Uterus (tissue), 4 donors: ENCODE data around the gene ZDHHC8. TPM values are rescaled to one million over a fixed set of nuclear protein-coding genes. Genes with fewer than 3 reads are reported as not detected.

ENCODE experiments used
- DNase-seq, 2 donors: peaks; one replicate each; pipeline ENCODE4 v3.0.0-alpha.2; 2019 to 2020
- H3K27ac ChIP-seq, 2 donors: fragments of 200-600 bp; sonication (generic); 1 replicate in 1 of 2; 2 replicates in 1 of 2; pipeline ENCODE4 v1.5.1; 2016 to 2018
- H3K27me3 ChIP-seq, 2 donors: fragments of 200-600 bp; sonication (generic); one replicate each; pipeline ENCODE4 v1.5.1; 2018 to 2019; ENCODE audit warnings: control low read depth in 1 of 2
- H3K36me3 ChIP-seq, 2 donors: fragments of 200-600 bp; sonication (generic); one replicate each; pipeline ENCODE4 v1.5.1; 2019; ENCODE audit warnings: control low read depth in 1 of 2
- H3K4me1 ChIP-seq, 2 donors: fragments of 200-600 bp; sonication (generic); one replicate each; pipeline ENCODE4 v1.5.1; 2018 to 2019; ENCODE audit warnings: control low read depth in 1 of 2
- H3K4me3 ChIP-seq, 2 donors: fragments of 200-600 bp; sonication (generic); 1 replicate in 1 of 2; 2 replicates in 1 of 2; pipeline ENCODE4 v1.5.1; 2018 to 2019; ENCODE audit warnings: mild to moderate bottlenecking in 1 of 2
- H3K9me3 ChIP-seq, 2 donors: fragments of 200-600 bp; sonication (generic); one replicate each; pipeline ENCODE4 v1.5.1; 2019; ENCODE audit warnings: control low read depth in 1 of 2
- CTCF ChIP-seq, 4 experiments: fragments of 200-600 bp in 2 of 4; fragments of 450-650 bp in 2 of 4; sonication (generic) in 2 of 4; IDR thresholded peaks; one replicate each; pipeline ENCODE4 v1.5.1; 2016 to 2019; ENCODE audit warnings: antibody characterized with exemption in 4 of 4, mild to moderate bottlenecking in 2 of 4, moderate library complexity in 1 of 4
- POLR2A ChIP-seq, 2 donors: fragments of 450-650 bp; IDR thresholded peaks; one replicate each; pipeline ENCODE4 v1.6.1; 2016; ENCODE audit warnings: antibody characterized with exemption in 2 of 2, mild to moderate bottlenecking in 1 of 2, moderate library complexity in 1 of 2
- intact Hi-C: fragments of 100-400 bp; cut with DNase I; formaldehyde crosslinking; loops from one replicate; pipeline ENCODE4 v1.15.1; 2023; ENCODE audit warnings: low total_unique reads
- total RNA-seq, 4 donors: library from RNA; depleted of rRNA in 3 of 4; stranded (reverse); fragments of >200 nt in 3 of 4; gene quantifications; one replicate each; pipeline versions ENCODE4 v1.1.0 to v1.2.4, GENCODE V29; 2014 to 2023
- donor health status: DM: yes; HTN: yes; CAD: no.

The ZDHHC8 gene
- total RNA-seq, 4 donors from 2014 or later, result 2.4 to 87.9 (median 20.1) TPM

GRCh38 chr22:20085651-20086050, 46.0 kb upstream of the ZDHHC8 start:
- DNase-seq, result no peak
- Histone ChIP-seq H3K36me3 (no peaks in the 10 kb centered on the region), H3K4me3 (no peak overlapping the region), H3K4me1 (peaks cover 0 to 32% of the 10 kb centered on the region in 2 donors), H3K27ac (no peak overlapping the region), H3K9me3 (no peaks in the 10 kb centered on the region), H3K27me3 (no peaks in the 10 kb centered on the region)
- intact Hi-C loops, result no loop called here
- no peak for TF ChIP-seq CTCF (IDR thresholded peaks at IDR 0.05)
- TF ChIP-seq POLR2A (IDR thresholded peaks at IDR 0.05), result no peak

DNA sequence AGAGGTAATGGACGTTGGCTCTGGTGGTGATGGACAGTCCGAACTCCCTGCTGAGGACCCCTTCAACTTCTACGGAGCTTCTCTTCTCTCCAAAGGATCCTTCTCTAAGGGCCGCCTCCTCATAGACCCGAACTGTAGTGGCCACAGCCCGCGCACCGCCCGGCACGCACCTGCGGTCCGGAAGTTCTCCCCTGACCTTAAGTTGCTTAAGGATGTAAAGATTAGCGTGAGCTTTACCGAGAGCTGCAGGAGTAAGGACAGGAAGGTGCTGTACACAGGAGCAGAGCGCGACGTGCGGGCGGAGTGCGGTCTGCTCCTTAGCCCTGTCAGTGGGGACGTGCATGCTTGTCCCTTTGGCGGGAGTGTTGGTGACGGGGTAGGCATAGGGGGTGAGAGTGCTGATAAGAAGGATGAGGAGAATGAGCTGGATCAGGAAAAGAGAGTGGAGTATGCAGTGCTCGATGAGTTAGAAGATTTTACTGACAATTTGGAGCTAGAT, 45.5 kb upstream of the ZDHHC8 start:
- intact Hi-C loops, result no loop called here
- Histone ChIP-seq H3K36me3 (no peaks in the 10 kb centered on the region), H3K4me3 (no peak overlapping the region)

DNA sequence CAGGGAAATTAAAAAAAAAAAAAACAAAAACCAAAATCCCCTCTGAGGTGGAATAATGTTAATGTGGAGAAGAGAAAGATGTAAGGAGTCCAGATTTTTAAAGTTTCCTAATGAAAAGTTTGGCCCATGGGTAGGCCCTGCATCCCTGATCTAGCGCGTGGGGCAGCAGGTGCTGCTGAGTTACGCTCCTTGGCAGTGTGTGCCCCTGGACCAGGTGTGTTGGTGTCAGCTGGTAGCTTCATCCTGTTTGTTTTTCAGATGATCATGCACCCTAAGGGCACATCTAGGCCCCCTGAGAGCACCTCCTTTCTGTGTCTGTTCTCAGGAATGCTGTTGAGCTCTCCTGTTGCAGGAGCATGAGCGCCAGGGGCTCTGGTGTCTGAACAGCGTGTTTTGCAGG, 44.8 kb upstream of the ZDHHC8 start:
- H3K9me3 ChIP-seq, result no peaks in the 10 kb centered on the region
- intact Hi-C loops, result no loop called here
- no peak for TF ChIP-seq CTCF (IDR thresholded peaks at IDR 0.05)
- TF ChIP-seq POLR2A (IDR thresholded peaks at IDR 0.05), result no peak
- DNase-seq, result no peak
- peaks cover 0 to 26% of the 10 kb centered on the region in 2 donors for H3K4me1 ChIP-seq
- no peaks in the 10 kb centered on the region for H3K36me3 ChIP-seq
- no peak overlapping the region for H3K27ac ChIP-seq
- H3K4me3 ChIP-seq, result no peak overlapping the region
- no peaks in the 10 kb centered on the region for H3K27me3 ChIP-seq

More for the DNA sequence above, 45.5 kb upstream of the ZDHHC8 start:
- DNase-seq, result no peak
- H3K9me3 ChIP-seq, result no peaks in the 10 kb centered on the region
- no peak overlapping the region for H3K27ac ChIP-seq
- TF ChIP-seq POLR2A (IDR thresholded peaks at IDR 0.05) (no peak), CTCF (IDR thresholded peaks at IDR 0.05) (no peak)
- no peaks in the 10 kb centered on the region for H3K27me3 ChIP-seq
- peaks cover 0 to 31% of the 10 kb centered on the region in 2 donors for H3K4me1 ChIP-seq

- intact Hi-C loops, result no loop called here
- Histone ChIP-seq H3K27ac (no peak overlapping the region), H3K36me3 (no peaks in the 10 kb centered on the region), H3K27me3 (no peaks in the 10 kb centered on the region), H3K4me3 (no peak overlapping the region), H3K9me3 (no peaks in the 10 kb centered on the region), H3K4me1 (peaks cover 0 to 20% of the 10 kb centered on the region in 2 donors)
- TF ChIP-seq CTCF (IDR thresholded peaks at IDR 0.05) (no peak), POLR2A (IDR thresholded peaks at IDR 0.05) (no peak)
- DNase-seq, result no peak
Measured at GRCh38 chr22:20087319-20088262, 44.0 kb upstream of the ZDHHC8 start.

GRCh38 chr22:20088263-20088648, 43.3 kb upstream of the ZDHHC8 start:
- Histone ChIP-seq H3K4me3 (no peak overlapping the region), H3K27me3 (no peaks in the 10 kb centered on the region), H3K27ac (no peak overlapping the region), H3K4me1 (peaks cover 0 to 14% of the 10 kb centered on the region in 2 donors), H3K36me3 (no peaks in the 10 kb centered on the region), H3K9me3 (no peaks in the 10 kb centered on the region)
- intact Hi-C loops, result no loop called here
- no peak for TF ChIP-seq POLR2A (IDR thresholded peaks at IDR 0.05)
- TF ChIP-seq CTCF (IDR thresholded peaks at IDR 0.05), result no peak
- no peak for DNase-seq
